GM12878 (cell line): ENCODE results near the gene PRR15L. TPM values are rescaled to one million over a fixed set of nuclear protein-coding genes. Genes with fewer than 3 reads are reported as not detected.

Experiments
- ATAC-seq: fragments of 200-7000 bp; cut with Tn5 transposase; 3 replicates; pipeline ENCODE4 v1.9.1; 2020; ENCODE audit warnings: mild to moderate bottlenecking, moderate library complexity
- BruUV-seq: library from RNA; stranded (reverse); fragments of 400-500 nt; replicated peaks from 2 replicates; lab custom pipeline; 2021; lab: Mats Ljungman, UMichigan
- CTCF ChIA-PET: fragments of 300-600 bp; sonication (Branson Sonifier 250); formaldehyde crosslinking; extraction: SDS; loops from one replicate; lab custom pipeline; 2021; ENCODE audit warnings: inconsistent platforms; lab: Yijun Ruan, JAX
- POLR2A ChIA-PET: fragments of 350-600 bp; formaldehyde crosslinking; extraction: SDS; loops from one replicate; lab custom pipeline; 2021; ENCODE audit warnings: inconsistent platforms; lab: Charles Lee
- RAD21 ChIA-PET: fragments of 300-600 bp; sonication (Branson Sonifier 250); formaldehyde crosslinking; loops from one replicate; lab custom pipeline; 2023; ENCODE audit warnings: antibody characterized with exemption; ENCODE audit not compliant: unreplicated experiment; lab: Charles Lee
- SMC1A ChIA-PET: fragments of 300-600 bp; sonication (Branson Sonifier 250); formaldehyde crosslinking; loops from one replicate; lab custom pipeline; 2023; ENCODE audit not compliant: unreplicated experiment, uncharacterized antibody; lab: Charles Lee
- DNase-seq: peaks from one replicate; pipeline ENCODE4 v3.0.0-alpha.2; 2011; ENCODE audit warnings: low read depth, low spot score
- FAIRE-seq: peaks from 3 replicates; lab custom pipeline; 2011; peaks lifted over from hg19 to GRCh38; lab: Jason Lieb, UNC
- H2AFZ ChIP-seq: 2 replicates; pipeline ENCODE4 v1.6.0; 2011; ENCODE audit warnings: low read depth, low read length, control low read depth; ENCODE audit not compliant: control insufficient read depth
- H3K27ac ChIP-seq: 2 replicates; pipeline ENCODE4 v1.5.1; 2011; ENCODE audit warnings: control low read depth; ENCODE audit not compliant: control insufficient read depth, insufficient read depth
- H3K27me3 ChIP-seq, 2 experiments: replicated peaks in 1 of 2; 2 replicates each; pipeline versions ENCODE4 v1.6.0 to v1.6.1; 2011; ENCODE audit warnings: low read length in 1 of 2; ENCODE audit not compliant: control insufficient read depth in 2 of 2, insufficient read depth in 2 of 2
- H3K36me3 ChIP-seq, 2 experiments: 2 replicates each; pipeline ENCODE4 v1.5.1; 2011; ENCODE audit warnings: low read length in 1 of 2; ENCODE audit not compliant: control insufficient read depth in 2 of 2, insufficient read depth in 2 of 2
- H3K4me1 ChIP-seq: 2 replicates; pipeline ENCODE4 v1.6.1; 2011; ENCODE audit warnings: mild to moderate bottlenecking, low read length, moderate library complexity, mixed read lengths; ENCODE audit not compliant: control insufficient read depth, insufficient read depth
- H3K4me2 ChIP-seq: 2 replicates; pipeline ENCODE4 v1.6.0; 2011; ENCODE audit warnings: control low read depth; ENCODE audit not compliant: control insufficient read depth, insufficient read depth
- H3K4me3 ChIP-seq: fragments of 200-600 bp; sonication (generic); 2 replicates; pipeline ENCODE4 v1.5.1; 2016
- H3K79me2 ChIP-seq: 2 replicates; pipeline ENCODE4 v1.6.0; 2011; ENCODE audit warnings: low read length; ENCODE audit not compliant: control insufficient read depth, insufficient read depth
- H3K9ac ChIP-seq: 2 replicates; pipeline ENCODE4 v1.8.0; 2011; ENCODE audit warnings: low read length, control low read depth, mixed read lengths; ENCODE audit not compliant: control insufficient read depth, insufficient read depth
- H3K9me3 ChIP-seq: replicated peaks from 3 replicates; pipeline ENCODE4 v1.5.1; 2011; ENCODE audit warnings: mild to moderate bottlenecking, low read length; ENCODE audit not compliant: control insufficient read depth, insufficient read depth
- H4K20me1 ChIP-seq: 2 replicates; pipeline ENCODE4 v1.6.0; 2011; ENCODE audit not compliant: control insufficient read depth, insufficient read depth
- ASH2L ChIP-seq: fragments of 300-600, 200-600 bp; sonication (generic); IDR thresholded peaks from 2 replicates; pipeline ENCODE4 v1.6.1; 2017; ENCODE audit warnings: low read depth, mild to moderate bottlenecking, borderline replicate concordance
- ATF7 ChIP-seq: fragments of 450-650 bp; IDR thresholded peaks from 2 replicates; pipeline ENCODE4 v1.6.1; 2016; ENCODE audit warnings: low read depth, mild to moderate bottlenecking
- GABPA ChIP-seq: IDR thresholded peaks from 2 replicates; pipeline ENCODE4 v1.6.1; 2014; ENCODE audit warnings: antibody characterized with exemption, low read depth, mild to moderate bottlenecking, inconsistent platforms
- MTA2 ChIP-seq: fragments of 450-650 bp; IDR thresholded peaks from 2 replicates; pipeline ENCODE4 v1.6.1; 2016; ENCODE audit warnings: low read depth, mild to moderate bottlenecking, moderate library complexity
- MYB ChIP-seq: fragments of 150-350 bp; IDR thresholded peaks from 2 replicates; pipeline ENCODE4 v1.6.1; 2014; ENCODE audit warnings: mild to moderate bottlenecking, low read depth, low read length, borderline replicate concordance
- RUNX3 ChIP-seq: IDR thresholded peaks from 2 replicates; pipeline ENCODE4 v1.6.1; 2012; ENCODE audit warnings: low read length, inconsistent platforms
- TCF3 ChIP-seq: IDR thresholded peaks from 2 replicates; pipeline ENCODE4 v1.6.1; 2012; ENCODE audit warnings: low read depth, mild to moderate bottlenecking, low read length, borderline replicate concordance; ENCODE audit not compliant: insufficient read depth
- WRNIP1 ChIP-seq: IDR thresholded peaks from 2 replicates; pipeline ENCODE4 v1.6.1; 2011; ENCODE audit warnings: low read depth, low read length, improper control_type of control experiment, borderline replicate concordance
- YY1 ChIP-seq: IDR thresholded peaks from 2 replicates; pipeline ENCODE4 v1.6.1; 2011; ENCODE audit warnings: low read depth, mild to moderate bottlenecking, low read length
- ZBTB40 ChIP-seq: fragments of 450-650 bp; IDR thresholded peaks from 2 replicates; pipeline ENCODE4 v1.6.1; 2016; ENCODE audit warnings: mild to moderate bottlenecking, moderate library complexity, borderline replicate concordance
- ZNF207 ChIP-seq: fragments of 450-650 bp; IDR thresholded peaks from 2 replicates; pipeline ENCODE4 v1.6.1; 2014; ENCODE audit warnings: antibody characterized with exemption, mild to moderate bottlenecking, borderline replicate concordance
- ZNF384 ChIP-seq: IDR thresholded peaks from 2 replicates; pipeline ENCODE4 v1.6.1; 2012; ENCODE audit warnings: low read depth, mild to moderate bottlenecking, low read length, improper control_type of control experiment, borderline replicate concordance
- ZNF592 ChIP-seq: fragments of 450-650 bp; IDR thresholded peaks from 2 replicates; pipeline ENCODE4 v1.6.1; 2017; ENCODE audit warnings: mild to moderate bottlenecking, moderate library complexity
- WGBS: methylation state at CpG from one replicate; pipeline ENCODE4 v1.1.6; 2016; ENCODE audit warnings: low lambda C conversion rate; ENCODE audit not compliant: insufficient replicate concordance, insufficient coverage; ENCODE audit errors: missing lambda C conversion rate; 5-methylcytosine and 5-hydroxymethylcytosine counted together
- in situ Hi-C: fragments of 300-500 bp; cut with MboI; formaldehyde crosslinking; loops from 9 replicates; pipeline ENCODE4 v1.14.3; 2018; ENCODE audit warnings: mixed read lengths
- intact Hi-C: fragments of 100-400 bp; cut with micrococcal nuclease; formaldehyde crosslinking; loops from one replicate; pipeline ENCODE4 v1.14.2; 2022; ENCODE audit not compliant: unreplicated experiment
- polyA plus RNA-seq, 11 experiments: library from polyadenylated mRNA; depleted of rRNA in 4 of 11; unstranded in 6 of 11; stranded (reverse) in 5 of 11; fragments of >200 nt; fragmentation: Nextera tagmentation in 4 of 11; fragmentation: Illumina TruSeq in 1 of 11; extraction: Ambion mirVana in 4 of 11; extraction: Trizol in 1 of 11; gene quantifications; 1 replicate in 1 of 11; 2 replicates in 10 of 11; pipeline versions ENCODE4 v1.2.1 to v1.2.3, GENCODE V29; 2011 to 2016; ENCODE audit warnings: inconsistent platforms in 2 of 11, missing spikeins in 2 of 11, low read depth in 1 of 11
- total RNA-seq, 4 experiments: library from RNA; depleted of rRNA in 3 of 4; stranded (reverse); fragments of >200 nt in 3 of 4; fragmentation: Illumina TruSeq in 1 of 4; extraction: Trizol in 1 of 4; gene quantifications; 2 replicates each; pipeline versions ENCODE4 v1.2.1 to v1.2.3, GENCODE V29; 2013 to 2021

Gene PRR15L
- total and polyA plus RNA-seq, 10 of the 15 experiments (the other 5 are each of a cell fraction or from before 2014, with no cell fraction given): 0.11 to 0.18 TPM; not detected in 8

- TF ChIP-seq ZNF592: no peak
Observed at GRCh38 chr17:47949946-47950345, 7.7 kb downstream of the PRR15L start (continued).

GRCh38 chr17:47949197-47949759, 8.4 kb downstream of the PRR15L start:
- Histone ChIP-seq H3K4me1 (peaks cover 44% of the 10 kb centered on the region), H3K9ac (peak overlapping the region; percentile 47), H3K27ac (peak overlapping the region; percentile 74), H4K20me1 (no peaks in the 10 kb centered on the region), H3K9me3 (no peaks in the 10 kb centered on the region), H2AFZ (peak overlapping the region; percentile 58), H3K4me2 (peak overlapping the region; percentile 84), H3K36me3 (peaks cover 3 to 8% of the 10 kb centered on the region in 2 experiments), H3K4me3 (peak overlapping the region; percentile 41; the same call in 1 of the 2 replicates), H3K27me3 (no peaks in the 10 kb centered on the region), H3K79me2 (no peaks in the 10 kb centered on the region)
- under 1% methylated on average over 22 of the region's 22 CpGs for WGBS
- ChIA-PET RAD21 (interaction anchor here (0.6 to 7.6 kb wide), 21 partner anchors 8 to 124 kb away, joined by 3 to 126 read pairs (median 6); partner anchors contain the start of genes CDK5RAP3, PNPO, SCRN2 and SP6), POLR2A (interaction anchor here (0.7 to 4.6 kb wide), 8 partner anchors 11 to 291 kb away, joined by 3 to 39 read pairs (median 6); partner anchors contain the start of genes CDK5RAP3 and SP2), CTCF (interaction anchor here (0.6 to 18.1 kb wide), 31 partner anchors 9 to 429 kb away, joined by 3 to 463 read pairs (median 5); partner anchors contain the start of genes CDK5RAP3, NFE2L1, PNPO and PRR15L), SMC1A (interaction anchor here (0.9 to 8.1 kb wide), 18 partner anchors 8 to 163 kb away, joined by 3 to 158 read pairs (median 8); partner anchors contain the start of genes CDK5RAP3, PNPO, SCRN2 and SP2)
- in situ Hi-C loops: no loop called here
- BruUV-seq: no TSS peak
- FAIRE-seq (peak; percentile 84), ATAC-seq (peak; percentile 92), DNase-seq (peak; percentile 53)
- intact Hi-C loops: loop anchor here (1.0 kb wide), 2 partner anchors 21 to 69 kb away; no protein-coding TSS in a partner anchor
- no peak for TF ChIP-seq ZNF207
- TF ChIP-seq RUNX3: peak; percentile 77
- TF ChIP-seq GABPA: no peak
- no peak for TF ChIP-seq ASH2L
- no peak for TF ChIP-seq ZBTB40
- TF ChIP-seq ZNF384: no peak
- TF ChIP-seq YY1: 0 out of 2 replicates have a peak, but pooled peaks have one; percentile 64
- 0 out of 2 replicates have a peak, but pooled peaks have one; percentile 25 for TF ChIP-seq TCF3
- TF ChIP-seq ATF7: no peak
- no peak for TF ChIP-seq MYB
- peak; percentile 44; the same call in 1 of the 2 replicates for TF ChIP-seq MTA2
- no peak for TF ChIP-seq WRNIP1
